ENCODE data around the gene TJP2.

TJP2 gene

DNA sequence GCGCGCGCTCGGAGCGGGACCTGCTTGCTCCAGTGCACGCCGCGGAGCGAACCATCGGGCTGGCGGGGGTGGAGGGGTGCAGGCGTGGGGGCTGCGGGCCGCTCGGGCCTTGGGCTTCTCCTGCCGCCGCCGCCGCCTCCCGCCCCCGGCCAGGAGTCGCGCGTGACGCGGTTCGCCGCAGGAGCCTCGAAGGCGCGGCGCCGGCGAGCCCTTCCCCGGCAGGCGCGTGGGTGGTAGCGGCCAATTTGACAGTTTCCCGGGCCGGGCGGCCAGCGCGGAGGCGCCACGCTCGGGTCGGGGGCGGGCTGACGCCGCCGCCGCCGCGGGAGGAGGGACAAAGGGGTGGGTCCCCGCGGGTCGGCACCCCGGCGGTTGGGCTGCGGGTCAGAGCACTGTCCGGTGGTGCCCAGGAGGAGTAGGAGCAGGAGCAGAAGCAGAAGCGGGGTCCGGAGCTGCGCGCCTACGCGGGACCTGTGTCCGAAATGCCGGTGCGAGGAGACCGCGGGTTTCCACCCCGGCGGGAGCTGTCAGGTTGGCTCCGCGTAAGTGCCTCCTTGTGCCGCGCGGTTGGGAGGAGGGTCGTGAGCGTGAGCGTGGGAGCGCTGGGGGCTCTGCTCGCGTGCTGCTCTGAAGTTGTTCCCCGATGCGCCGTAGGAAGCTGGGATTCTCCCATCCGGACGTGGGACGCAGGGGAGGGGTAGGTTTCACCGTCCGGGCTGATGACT, at the start of gene TJP2:
TSS of gene TJP2 (plus strand) at position 387 of the 725 bp plus-strand sequence. CDS start at position 483, 96 bp downstream.
- TF ChIP-seq, protein P1, sequence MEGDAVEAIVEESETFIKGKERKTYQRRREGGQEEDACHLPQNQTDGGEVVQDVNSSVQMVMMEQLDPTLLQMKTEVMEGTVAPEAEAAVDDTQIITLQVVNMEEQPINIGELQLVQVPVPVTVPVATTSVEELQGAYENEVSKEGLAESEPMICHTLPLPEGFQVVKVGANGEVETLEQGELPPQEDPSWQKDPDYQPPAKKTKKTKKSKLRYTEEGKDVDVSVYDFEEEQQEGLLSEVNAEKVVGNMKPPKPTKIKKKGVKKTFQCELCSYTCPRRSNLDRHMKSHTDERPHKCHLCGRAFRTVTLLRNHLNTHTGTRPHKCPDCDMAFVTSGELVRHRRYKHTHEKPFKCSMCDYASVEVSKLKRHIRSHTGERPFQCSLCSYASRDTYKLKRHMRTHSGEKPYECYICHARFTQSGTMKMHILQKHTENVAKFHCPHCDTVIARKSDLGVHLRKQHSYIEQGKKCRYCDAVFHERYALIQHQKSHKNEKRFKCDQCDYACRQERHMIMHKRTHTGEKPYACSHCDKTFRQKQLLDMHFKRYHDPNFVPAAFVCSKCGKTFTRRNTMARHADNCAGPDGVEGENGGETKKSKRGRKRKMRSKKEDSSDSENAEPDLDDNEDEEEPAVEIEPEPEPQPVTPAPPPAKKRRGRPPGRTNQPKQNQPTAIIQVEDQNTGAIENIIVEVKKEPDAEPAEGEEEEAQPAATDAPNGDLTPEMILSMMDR (IDR thresholded peaks at IDR 0.05) = no peak

DNA sequence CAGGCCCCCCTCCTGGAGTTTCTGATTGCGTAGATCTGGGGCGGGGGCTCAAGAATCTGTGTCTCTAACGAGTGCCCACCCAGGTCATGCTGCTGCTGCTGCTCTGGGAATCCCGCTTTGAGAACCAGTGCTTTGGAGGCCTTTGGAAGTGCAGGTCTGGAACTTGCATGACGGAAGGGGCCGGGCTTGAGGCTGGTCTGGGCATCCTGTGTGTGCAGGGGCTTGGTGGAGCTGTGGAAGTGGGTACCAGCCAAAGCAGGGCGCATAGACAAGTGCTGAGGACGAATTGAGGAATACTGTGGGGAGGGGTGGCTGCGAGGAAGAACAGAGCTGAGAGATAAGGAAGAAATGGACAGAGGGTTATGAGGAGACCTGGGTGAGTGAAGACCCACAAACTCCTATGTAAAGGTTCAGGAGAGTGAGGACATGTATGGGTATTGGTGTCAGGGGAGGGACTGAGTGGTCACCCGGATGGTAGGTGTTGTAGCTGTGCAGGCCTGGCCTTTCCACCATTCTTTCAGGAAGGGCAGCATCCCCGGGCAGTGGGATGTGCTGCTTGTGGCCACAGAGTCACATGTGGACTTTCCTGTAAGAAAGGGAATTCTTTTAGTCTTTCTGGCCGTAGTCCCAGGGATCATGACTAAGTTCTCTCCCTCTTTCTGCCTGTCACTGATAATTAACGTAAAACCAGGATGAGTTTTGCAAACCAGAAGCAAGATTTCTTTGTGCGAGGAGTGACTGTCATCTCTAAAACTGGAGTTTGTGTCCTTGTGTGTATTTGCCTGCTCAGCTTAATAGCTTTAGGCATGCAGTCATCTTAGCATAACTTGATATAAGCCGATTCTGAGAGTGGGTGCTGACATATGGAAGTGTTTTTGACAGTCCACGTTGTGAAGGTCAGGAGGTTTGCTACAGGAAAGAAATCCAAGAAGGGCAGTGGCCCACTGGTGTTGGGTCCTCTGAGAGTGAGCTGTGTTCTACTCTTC, 43.3 kb upstream of the TJP2 start:
- TF ChIP-seq, protein P1 (IDR thresholded peaks at IDR 0.05) = no peak

DNA sequence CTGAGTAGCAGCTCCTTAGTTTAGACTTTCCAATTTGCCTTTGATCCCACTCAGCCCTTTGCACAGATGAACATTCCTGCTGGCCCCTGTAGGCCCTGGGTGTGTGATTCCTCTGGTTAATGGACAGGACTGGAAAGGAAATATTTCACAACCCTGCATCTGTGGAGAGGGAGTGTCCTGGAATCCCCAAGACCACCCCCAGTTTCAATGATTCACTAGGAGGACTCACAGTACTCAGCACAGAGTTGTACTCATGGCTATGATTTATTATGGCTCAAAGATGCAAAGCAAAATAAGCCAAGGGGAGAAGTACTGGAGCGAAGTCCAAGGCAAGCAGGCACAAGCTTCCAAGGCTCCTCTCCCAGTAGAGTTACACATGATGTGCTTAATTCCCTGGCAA, 42.4 kb upstream of the TJP2 start:
- TF ChIP-seq, protein P1 (IDR thresholded peaks at IDR 0.05) = no peak

DNA sequence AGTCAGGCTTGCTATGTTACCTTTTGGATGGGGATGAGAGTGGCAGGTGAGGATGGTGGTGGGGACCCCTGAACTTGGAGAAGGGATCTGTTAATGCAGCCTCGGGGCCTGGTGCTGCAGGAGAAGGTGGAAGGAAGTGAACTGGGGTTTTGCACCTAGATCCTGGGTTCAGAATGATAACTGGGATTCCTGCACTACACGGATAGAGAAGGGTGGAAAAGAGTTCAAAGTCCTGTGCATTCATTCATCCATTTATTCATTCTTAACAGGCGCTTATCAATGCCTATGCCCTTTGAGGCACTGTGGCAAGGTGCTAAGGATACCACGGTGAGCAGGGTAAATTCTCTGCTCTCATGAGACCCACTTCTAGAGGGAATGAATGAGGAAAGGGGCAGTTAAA, 41.7 kb upstream of the TJP2 start:
- TF ChIP-seq, protein P1 (IDR thresholded peaks at IDR 0.05) = no peak

DNA sequence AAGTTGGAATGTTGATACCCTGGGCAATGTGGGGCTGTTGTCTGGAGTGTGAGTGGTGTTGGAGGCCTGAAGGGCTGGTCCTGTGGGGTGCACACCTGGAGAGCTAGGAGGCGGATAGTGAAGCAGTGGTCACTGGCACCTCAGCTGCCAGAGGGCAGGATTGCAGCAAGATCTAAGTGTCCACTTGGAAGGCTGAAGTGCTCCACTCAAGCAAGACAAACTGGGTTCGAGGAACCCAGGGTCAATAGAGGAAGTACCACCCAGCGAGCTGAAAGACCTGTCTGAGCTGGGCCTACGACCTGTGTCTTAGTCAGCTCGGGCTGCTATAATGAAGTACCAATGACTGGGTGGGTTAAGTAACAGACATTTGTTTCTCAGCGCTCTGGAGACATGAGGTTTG, 39.7 kb upstream of the TJP2 start:
- TF ChIP-seq, protein P1 (IDR thresholded peaks at IDR 0.05) = no peak

DNA sequence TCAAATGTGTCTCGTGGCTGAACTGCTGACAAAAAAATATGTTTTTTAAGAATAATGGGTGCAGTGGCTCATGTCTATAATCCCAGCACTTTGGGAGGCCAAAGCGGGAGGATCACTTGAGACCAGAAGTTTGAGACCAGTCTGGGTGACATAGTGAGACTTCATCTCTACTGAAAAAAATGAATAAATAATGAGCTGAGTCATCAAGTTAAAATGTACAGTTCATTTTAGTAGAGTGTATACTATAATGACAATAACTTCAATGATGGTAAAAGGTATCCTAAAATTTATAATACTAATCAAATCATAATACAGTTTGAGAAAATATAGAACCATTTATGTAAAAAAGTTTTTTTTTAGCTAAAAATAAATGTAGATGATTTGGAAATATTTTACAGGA, 37.9 kb upstream of the TJP2 start:
- TF ChIP-seq, protein P1 (IDR thresholded peaks at IDR 0.05) = no peak

DNA sequence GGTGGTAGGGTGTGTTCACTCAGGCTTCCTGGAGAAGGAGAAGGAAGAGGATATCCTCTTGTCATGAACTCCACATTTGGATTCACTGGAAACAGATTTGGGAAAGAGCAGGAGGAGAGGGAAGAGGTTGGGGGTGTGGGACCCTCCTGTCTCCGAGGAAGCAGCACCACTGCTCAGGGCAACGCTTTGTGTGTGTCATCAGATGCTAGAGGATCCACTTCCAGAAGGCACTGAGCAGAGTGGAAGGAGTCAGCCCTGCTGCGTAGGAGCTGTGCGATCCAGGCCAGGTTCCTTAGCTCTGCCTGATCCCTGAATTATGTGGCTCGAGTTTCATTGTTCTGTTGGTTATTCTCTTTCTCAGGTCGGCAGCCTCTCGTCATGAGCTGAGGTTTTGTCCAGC, 37.3 kb upstream of the TJP2 start:
- TF ChIP-seq, protein P1 (IDR thresholded peaks at IDR 0.05) = no peak

Measured in LNCAP (cell line).